ENCODE results near the gene FBXO31. TPM values are rescaled to one million over a fixed set of nuclear protein-coding genes. Genes with fewer than 3 reads are reported as not detected.
A peak's percentile ranks its signal among the peaks of the same experiment; 100 is the strongest.
"Not testable (repeated sequence)": the region's sequence is repeated elsewhere in the genome, so short reads cannot be mapped to it uniquely, and the experiment has no call there.

The FBXO31 gene
- polyA plus RNA-seq, 10 donors, result 20.7 to 25.7 (median 24.0) TPM

- peak; percentile 96 to 99 (median 98) for DNase-seq
Observed at GRCh38 chr16:87387942-87388817, 4.6 kb upstream of the FBXO31 start.

- not testable (repeated sequence) for DNase-seq
Observed at GRCh38 chr16:87384875-87385167, 1.2 kb upstream of the FBXO31 start.

- DNase-seq, result no peak
Observed at GRCh38 chr16:87384162-87384874, 742 bp upstream of the FBXO31 start.

- no peak for DNase-seq
Observed at GRCh38 chr16:87382023-87382785, 1.4 kb downstream of the FBXO31 start.

- DNase-seq, result no peak
Observed at GRCh38 chr16:87380881-87381280, 2.7 kb downstream of the FBXO31 start.

- no peak for DNase-seq
Observed at GRCh38 chr16:87380403-87380802, 3.2 kb downstream of the FBXO31 start.

GRCh38 chr16:87379312-87379752 is 4.2 kb downstream of the FBXO31 start:
- DNase-seq, result not testable (repeated sequence)

- DNase-seq, result no peak
Observed at GRCh38 chr16:87376660-87377059, 6.9 kb downstream of the FBXO31 start.

GRCh38 chr16:87375426-87376135 is 8.0 kb downstream of the FBXO31 start:
- DNase-seq, result no peak

GRCh38 chr16:87374313-87374712 is 9.3 kb downstream of the FBXO31 start:
- DNase-seq, result no peak

GRCh38 chr16:87372305-87372704 is 11.3 kb downstream of the FBXO31 start:
- DNase-seq, result no peak

- no peak for DNase-seq
Observed at GRCh38 chr16:87371261-87371866, 12.2 kb downstream of the FBXO31 start.

GRCh38 chr16:87369796-87370719 is 13.5 kb downstream of the FBXO31 start:
- no peak for DNase-seq

GRCh38 chr16:87369117-87369765 is 14.3 kb downstream of the FBXO31 start:
- no peak for DNase-seq

- no peak for DNase-seq
Observed at GRCh38 chr16:87368029-87368770, 15.4 kb downstream of the FBXO31 start.

- DNase-seq, result no peak
Observed at GRCh38 chr16:87367529-87367928, 16.0 kb downstream of the FBXO31 start.

- no peak for DNase-seq
Observed at GRCh38 chr16:87366930-87367329, 16.6 kb downstream of the FBXO31 start.

GRCh38 chr16:87366288-87366687 is 17.3 kb downstream of the FBXO31 start:
- no peak for DNase-seq
